Upper lobe of right lung (tissue), 1 donor: ENCODE results near the gene LLGL2. TPM values are rescaled to one million over a fixed set of nuclear protein-coding genes. Genes with fewer than 3 reads are reported as not detected.
A peak's percentile ranks its signal among the peaks of the same experiment; 100 is the strongest.

Experiments
- ATAC-seq: fragments of 200-7000 bp; cut with Tn5 transposase; one replicate; pipeline ENCODE4 v1.9.1; 2020; ENCODE audit warnings: mild to moderate bottlenecking, moderate library complexity
- DNase-seq: peaks from one replicate; pipeline ENCODE4 v3.0.0-alpha.2; 2020
- H3K27ac ChIP-seq: fragments of 200-600 bp; one replicate; pipeline ENCODE4 v1.8.0; 2022
- H3K27me3 ChIP-seq: fragments of 200-600 bp; one replicate; pipeline ENCODE4 v1.8.0; 2022; ENCODE audit warnings: mild to moderate bottlenecking
- H3K36me3 ChIP-seq: fragments of 200-600 bp; one replicate; pipeline ENCODE4 v1.8.0; 2022
- H3K4me1 ChIP-seq: fragments of 200-600 bp; one replicate; pipeline ENCODE4 v1.8.0; 2022
- H3K4me3 ChIP-seq: fragments of 200-600 bp; one replicate; pipeline ENCODE4 v1.8.0; 2022; ENCODE audit warnings: mild to moderate bottlenecking
- H3K9me3 ChIP-seq: fragments of 200-600 bp; one replicate; pipeline ENCODE4 v1.8.0; 2022
- intact Hi-C: fragments of 100-400 bp; cut with DNase I; formaldehyde crosslinking; loops from one replicate; pipeline ENCODE4 v1.11.0; 2022
- total RNA-seq: library from RNA; stranded (reverse); fragmentation: NEBNext Ultra II Directional; extraction: Animal tissue kit (Norgen Biotek cat#: 25700); gene quantifications from one replicate; pipeline ENCODE4 v1.2.1, GENCODE V29; 2021
- TF ChIP-seq, protein P1 (sequence below): fragments of 200-600 bp; IDR thresholded peaks from one replicate; pipeline ENCODE4 v1.8.0; 2022; ENCODE audit warnings: antibody characterized with exemption
- donor health status: DM: no; HTN: yes; CAD: no; lungs with severe emphysema.

The LLGL2 gene
- total RNA-seq, 1 donor from 2014 or later: 133 TPM

DNA sequence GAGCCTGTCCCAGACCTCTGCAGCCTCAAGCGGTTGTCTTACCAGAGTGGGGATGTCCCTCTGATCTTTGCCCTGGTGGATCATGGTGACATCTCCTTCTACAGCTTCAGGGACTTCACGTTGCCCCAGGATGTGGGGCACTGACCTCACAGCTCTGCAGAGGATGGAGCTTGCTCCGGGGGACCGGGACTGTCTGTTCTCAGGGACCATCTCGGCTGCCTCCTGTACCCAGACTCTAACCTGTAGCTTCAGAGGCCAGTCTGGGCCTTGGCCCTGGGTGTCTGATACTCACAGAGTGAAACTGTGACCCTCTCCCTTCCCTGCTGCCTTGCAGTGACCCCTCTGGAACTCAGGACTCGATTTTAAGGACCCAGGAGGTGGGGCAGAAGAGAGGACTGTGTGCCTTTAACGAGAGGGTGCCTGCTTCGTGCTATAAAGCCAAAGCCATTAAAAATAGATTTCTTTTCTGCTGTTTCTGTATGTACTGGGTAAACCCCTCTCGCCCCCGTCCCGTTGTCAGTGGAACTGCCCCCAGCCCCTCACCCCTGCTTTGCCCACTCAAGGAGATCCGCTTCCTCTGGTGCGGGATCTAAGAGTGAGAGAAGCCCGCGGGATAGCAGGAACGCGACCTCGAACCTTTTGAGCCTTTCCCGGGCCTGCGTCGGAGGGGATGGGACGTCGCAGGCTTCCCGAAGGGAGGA, 1.1 kb upstream of the LLGL2 start:
- Histone ChIP-seq H3K9me3 (no peaks in the 10 kb centered on the region), H3K27me3 (no peaks in the 10 kb centered on the region), H3K4me1 (peaks cover 14% of the 10 kb centered on the region), H3K27ac (peak overlapping the region; percentile 80), H3K36me3 (peaks cover 14% of the 10 kb centered on the region), H3K4me3 (peak overlapping the region; percentile 70)
- intact Hi-C loops: loop anchor here (10.0 kb wide), 1 partner anchor 60 kb away; the partner anchor contains the start of gene MYO15B
- ATAC-seq: no peak
- DNase-seq: no peak
- TF ChIP-seq, protein P1, sequence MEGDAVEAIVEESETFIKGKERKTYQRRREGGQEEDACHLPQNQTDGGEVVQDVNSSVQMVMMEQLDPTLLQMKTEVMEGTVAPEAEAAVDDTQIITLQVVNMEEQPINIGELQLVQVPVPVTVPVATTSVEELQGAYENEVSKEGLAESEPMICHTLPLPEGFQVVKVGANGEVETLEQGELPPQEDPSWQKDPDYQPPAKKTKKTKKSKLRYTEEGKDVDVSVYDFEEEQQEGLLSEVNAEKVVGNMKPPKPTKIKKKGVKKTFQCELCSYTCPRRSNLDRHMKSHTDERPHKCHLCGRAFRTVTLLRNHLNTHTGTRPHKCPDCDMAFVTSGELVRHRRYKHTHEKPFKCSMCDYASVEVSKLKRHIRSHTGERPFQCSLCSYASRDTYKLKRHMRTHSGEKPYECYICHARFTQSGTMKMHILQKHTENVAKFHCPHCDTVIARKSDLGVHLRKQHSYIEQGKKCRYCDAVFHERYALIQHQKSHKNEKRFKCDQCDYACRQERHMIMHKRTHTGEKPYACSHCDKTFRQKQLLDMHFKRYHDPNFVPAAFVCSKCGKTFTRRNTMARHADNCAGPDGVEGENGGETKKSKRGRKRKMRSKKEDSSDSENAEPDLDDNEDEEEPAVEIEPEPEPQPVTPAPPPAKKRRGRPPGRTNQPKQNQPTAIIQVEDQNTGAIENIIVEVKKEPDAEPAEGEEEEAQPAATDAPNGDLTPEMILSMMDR: no peak

DNA sequence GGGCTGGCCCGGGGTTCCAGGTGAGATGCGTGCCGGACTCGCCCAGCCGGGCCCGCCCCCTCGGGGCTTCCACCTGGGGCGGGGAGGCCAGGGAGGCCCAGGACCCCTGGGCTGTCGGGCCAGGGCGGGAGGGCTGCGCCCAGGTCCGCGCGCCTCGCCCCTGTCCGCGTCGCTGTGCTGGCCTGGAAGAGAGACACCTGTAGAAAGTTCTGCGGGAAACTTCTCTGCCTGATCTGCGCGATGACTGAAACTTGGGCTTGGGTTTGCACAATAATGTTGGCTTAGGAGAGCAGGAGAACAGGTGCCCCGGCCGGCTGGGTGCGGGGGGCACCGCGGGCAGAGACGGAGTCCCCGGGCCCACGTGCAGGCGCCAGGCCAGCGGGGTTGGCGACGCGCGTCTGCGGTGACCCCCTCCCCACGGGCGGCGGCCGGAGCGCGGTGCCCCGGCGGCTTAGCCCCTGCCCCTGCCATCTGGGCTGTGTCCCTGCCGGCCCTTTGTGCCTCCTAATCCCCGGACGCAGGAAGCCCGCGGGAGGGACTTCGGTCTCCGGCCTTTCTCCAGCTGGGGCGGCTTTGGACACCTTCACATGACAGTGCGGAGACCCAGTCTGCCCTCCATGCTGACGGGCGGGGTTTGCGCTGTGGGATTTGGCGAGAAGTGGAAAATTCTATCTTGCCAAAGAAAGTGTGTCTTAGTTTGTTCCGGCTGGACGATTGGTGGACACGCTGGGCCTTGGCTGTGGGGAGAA, 483 bp downstream of the LLGL2 start:
- Histone ChIP-seq H3K27ac (peak overlapping the region; percentile 76), H3K36me3 (peaks cover 9% of the 10 kb centered on the region), H3K4me1 (peaks cover 16% of the 10 kb centered on the region), H3K4me3 (peak overlapping the region; percentile 70), H3K9me3 (no peaks in the 10 kb centered on the region), H3K27me3 (no peaks in the 10 kb centered on the region)
- DNase-seq: peak; percentile 79
- intact Hi-C loops: loop anchor here (10.0 kb wide), 1 partner anchor 59 kb away; the partner anchor contains the start of gene MYO15B
- TF ChIP-seq, protein P1: no peak
- peak; percentile 36 for ATAC-seq

DNA sequence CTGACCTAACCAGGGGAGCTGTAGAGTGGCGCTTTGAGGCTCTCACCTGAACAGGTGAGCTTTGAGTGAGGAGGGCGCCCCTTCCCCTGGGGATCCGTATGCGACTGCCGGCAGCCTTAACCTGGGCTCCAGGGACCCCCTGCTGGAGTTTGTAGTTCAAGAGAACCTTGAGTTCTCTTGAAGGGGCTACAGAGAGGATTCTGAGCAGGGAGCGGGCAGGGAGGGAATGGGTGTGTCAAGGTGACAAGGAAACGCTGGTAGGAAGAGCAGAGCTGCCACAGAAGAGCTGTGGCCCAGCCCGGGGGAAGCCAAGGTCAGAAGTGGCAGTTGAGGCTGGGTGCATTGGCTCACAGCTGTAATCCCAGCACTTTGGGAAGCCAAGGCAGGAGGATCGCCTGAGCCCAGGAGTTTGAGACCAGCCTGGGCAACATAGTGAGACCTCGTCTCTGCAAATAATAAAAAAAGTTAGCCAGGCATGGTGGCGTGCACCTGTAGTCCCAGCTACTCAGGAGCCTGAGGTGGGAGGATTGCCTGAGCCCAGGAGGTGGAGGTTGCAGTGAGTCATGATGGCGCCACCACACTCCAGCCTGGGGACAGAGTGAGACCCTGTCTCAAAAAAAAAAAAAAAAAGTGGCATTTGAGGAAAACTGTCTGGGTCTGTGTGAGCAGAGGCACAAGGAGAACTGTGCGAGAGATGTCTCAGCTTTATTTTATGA, 1.2 kb downstream of the LLGL2 start:
- TF ChIP-seq, protein P1: no peak
- Histone ChIP-seq H3K4me1 (peaks cover 23% of the 10 kb centered on the region), H3K36me3 (peaks cover 9% of the 10 kb centered on the region), H3K27ac (peak overlapping the region; percentile 76), H3K9me3 (no peaks in the 10 kb centered on the region), H3K4me3 (peak overlapping the region; percentile 70), H3K27me3 (no peaks in the 10 kb centered on the region)
- DNase-seq (no peak), ATAC-seq (no peak)
- intact Hi-C loops: loop anchor here (10.0 kb wide), 1 partner anchor 58 kb away; the partner anchor contains the start of gene MYO15B

DNA sequence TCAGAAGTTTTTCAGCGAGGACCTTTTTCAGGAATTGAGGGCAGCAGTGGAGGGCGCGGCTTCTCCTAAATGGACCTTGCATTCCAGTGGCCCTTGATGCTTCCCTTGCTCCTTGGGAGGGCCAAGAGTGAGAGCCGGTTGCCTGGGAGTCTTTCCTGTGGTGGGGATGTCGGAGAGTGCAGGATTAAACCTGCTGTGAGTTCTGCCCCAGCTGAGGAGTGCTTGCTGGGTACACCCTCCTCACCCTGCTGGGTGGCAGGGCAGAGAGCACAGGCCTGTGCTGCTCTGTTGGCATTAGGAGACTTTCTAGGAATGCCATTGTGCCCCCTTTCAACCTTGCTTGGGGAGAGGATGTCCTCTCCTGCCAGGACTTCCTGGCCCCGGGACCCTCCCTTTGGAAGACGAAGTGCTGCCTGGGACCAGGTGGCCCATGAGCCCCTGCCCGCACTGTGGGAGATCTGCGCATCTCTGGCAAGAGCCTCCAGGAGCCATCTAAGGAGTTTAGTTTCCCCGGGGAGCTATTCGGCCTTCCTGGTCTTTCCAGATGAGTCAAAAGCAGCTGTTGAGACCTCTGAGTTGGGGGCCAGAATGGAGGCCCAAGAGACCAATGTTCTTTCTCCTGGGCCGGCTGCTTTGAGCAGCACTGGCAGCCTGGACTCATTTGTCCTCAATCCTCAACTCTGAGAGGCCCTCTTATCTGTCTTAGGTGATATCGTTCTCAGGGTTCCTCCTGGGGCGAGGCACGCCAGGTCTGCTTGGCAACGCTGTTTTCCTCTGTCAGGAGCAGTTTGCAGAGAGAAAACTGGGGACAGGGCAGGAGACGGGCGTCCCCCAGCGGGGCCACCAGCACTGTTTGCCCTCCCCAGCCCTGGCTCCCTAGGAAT, 5.6 kb downstream of the LLGL2 start:
- TF ChIP-seq, protein P1: no peak
- ATAC-seq (peak; percentile 29), DNase-seq (no peak)
- Histone ChIP-seq H3K36me3 (peaks cover 6% of the 10 kb centered on the region), H3K4me3 (no peak overlapping the region), H3K4me1 (peaks cover 27% of the 10 kb centered on the region), H3K27me3 (no peaks in the 10 kb centered on the region), H3K27ac (peak overlapping the region; percentile 73), H3K9me3 (no peaks in the 10 kb centered on the region)
- intact Hi-C loops: no loop called here

DNA sequence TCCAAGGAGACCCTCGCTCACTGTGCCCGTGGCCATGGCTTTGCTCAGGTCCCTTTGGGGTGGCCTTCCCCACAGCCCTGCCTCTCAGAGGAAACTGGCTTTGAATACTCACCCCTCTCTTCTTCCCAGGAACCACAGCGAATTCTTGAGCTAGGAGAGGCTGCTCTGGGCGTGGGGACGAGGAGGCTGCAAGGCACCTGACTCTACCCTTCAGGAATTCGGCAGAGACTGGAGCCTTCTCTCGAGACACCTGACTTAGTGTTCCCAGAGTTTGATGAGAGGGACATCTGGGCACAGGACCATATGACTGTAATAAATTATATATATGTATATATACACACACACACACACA, 6.2 kb downstream of the LLGL2 start:
- Histone ChIP-seq H3K4me1 (peaks cover 21% of the 10 kb centered on the region), H3K27me3 (no peaks in the 10 kb centered on the region), H3K9me3 (no peaks in the 10 kb centered on the region), H3K36me3 (peaks cover 6% of the 10 kb centered on the region), H3K4me3 (no peak overlapping the region), H3K27ac (peak overlapping the region; percentile 73)
- DNase-seq (peak; percentile 78), ATAC-seq (peak; percentile 85)
- intact Hi-C loops: no loop called here
- TF ChIP-seq, protein P1: no peak
